K562 (cell line): ENCODE results near the gene SHROOM3. TPM values are rescaled to one million over a fixed set of nuclear protein-coding genes. Genes with fewer than 3 reads are reported as not detected.

Experiments used
- C11orf30 ChIP-seq: fragments of 450-650 bp; IDR thresholded peaks from 2 replicates; pipeline ENCODE4 v1.6.1; 2016; ENCODE audit warnings: low read depth, mild to moderate bottlenecking
- CBFA2T2 ChIP-seq: fragments of 450-650 bp; conservative IDR thresholded peaks from 2 replicates; pipeline ENCODE4 v1.6.1; 2017; ENCODE audit warnings: mild to moderate bottlenecking
- HEY1 ChIP-seq: fragments of 250-450 bp; sonication (Bioruptor Pico); IDR thresholded peaks from 2 replicates; pipeline ENCODE4 v1.5.0; 2020; ENCODE audit warnings: mild to moderate bottlenecking, moderate library complexity, borderline replicate concordance
- JUN ChIP-seq, 2 experiments: sonication (generic) in 1 of 2; formaldehyde crosslinking in 1 of 2; IDR thresholded peaks; 2 replicates each; pipeline versions ENCODE4 v1.6.1 to v1.8.0; 2012 to 2022; ENCODE audit warnings: borderline replicate concordance in 2 of 2, mild to moderate bottlenecking in 2 of 2, improper control_type of control experiment in 1 of 2, low read depth in 1 of 2, low read length in 1 of 2, missing genetic modification reagents in 1 of 2
- LCOR ChIP-seq: sonication (generic); formaldehyde crosslinking; IDR thresholded peaks from 2 replicates; pipeline ENCODE4 v1.8.0; 2022; ENCODE audit warnings: mild to moderate bottlenecking, missing genetic modification reagents
- MCM2 ChIP-seq: fragments of 450-650 bp; IDR thresholded peaks from 2 replicates; pipeline ENCODE4 v1.6.1; 2017; ENCODE audit warnings: low read depth, mild to moderate bottlenecking
- MYC ChIP-seq, 2 experiments: fragments of 250-450 bp in 1 of 2; sonication (Bioruptor Pico) in 1 of 2; IDR thresholded peaks; 2 replicates each; pipeline versions ENCODE4 v1.5.1 to v1.6.1; 2012 to 2021; ENCODE audit warnings: low read depth in 2 of 2, borderline replicate concordance in 1 of 2, improper control_type of control experiment in 1 of 2, low read length in 1 of 2, mild to moderate bottlenecking in 1 of 2, moderate library complexity in 1 of 2
- PHTF2 ChIP-seq: fragments of 250-450 bp; sonication (Bioruptor Pico); IDR thresholded peaks from 2 replicates; pipeline ENCODE4 v1.5.0; 2021; ENCODE audit warnings: mild to moderate bottlenecking
- SPI1 ChIP-seq: IDR thresholded peaks from 2 replicates; pipeline ENCODE4 v1.6.1; 2011; ENCODE audit warnings: low read depth, low read length, control low read depth, borderline replicate concordance
- TBP ChIP-seq: optimal IDR thresholded peaks from 2 replicates; pipeline ENCODE3; 2011; ENCODE audit warnings: low read depth, low read length, improper control_type of control experiment
- TCF3 ChIP-seq: sonication (generic); formaldehyde crosslinking; IDR thresholded peaks from 2 replicates; pipeline ENCODE4 v1.4.0; 2020; ENCODE audit warnings: mild to moderate bottlenecking, missing genetic modification reagents
- ZNF316 ChIP-seq: fragments of 450-650 bp; IDR thresholded peaks from 2 replicates; pipeline ENCODE4 v1.6.1; 2016
- polyA plus RNA-seq, 8 experiments: library from polyadenylated mRNA; depleted of rRNA in 4 of 8; stranded (reverse) in 5 of 8; unstranded in 3 of 8; fragments of >200 nt; fragmentation: Nextera tagmentation in 2 of 8; fragmentation: Illumina TruSeq in 1 of 8; extraction: Ambion mirVana in 2 of 8; extraction: Trizol in 1 of 8; gene quantifications; 2 replicates each; pipeline versions ENCODE4 v1.2.1 to v1.2.3, GENCODE V29; 2011 to 2014; ENCODE audit warnings: inconsistent platforms in 1 of 8, missing spikeins in 1 of 8
- total RNA-seq, 7 experiments: library from RNA; depleted of rRNA in 6 of 7; stranded (reverse); fragments of >200 nt in 6 of 7; fragmentation: Illumina TruSeq in 2 of 7; extraction: Trizol in 2 of 7; gene quantifications; 2 replicates each; pipeline versions ENCODE4 v1.2.1 to v1.2.3, GENCODE V29; 2011 to 2021; ENCODE audit warnings: low replicate concordance in 1 of 7
- TF ChIP-seq, protein P1 (sequence below), 2 experiments: fragments of 450-650 bp; IDR thresholded peaks; 2 replicates each; pipeline ENCODE4 v1.6.1; 2016; ENCODE audit warnings: mild to moderate bottlenecking in 2 of 2, borderline replicate concordance in 1 of 2, low read depth in 1 of 2, moderate library complexity in 1 of 2
- TF ChIP-seq, protein P2 (sequence below): sonication (generic); formaldehyde crosslinking; IDR thresholded peaks from 2 replicates; pipeline ENCODE4 v1.8.1; 2023; ENCODE audit warnings: mild to moderate bottlenecking, missing genetic modification reagents
- TF ChIP-seq, protein P3 (sequence below): fragments of 450-650 bp; IDR thresholded peaks from 2 replicates; pipeline ENCODE4 v1.7.0; 2016; ENCODE audit warnings: borderline replicate concordance

Gene SHROOM3
- total and polyA plus RNA-seq, 9 of the 15 experiments (the other 6 are each of a cell fraction or from before 2014, with no cell fraction given) = 0.01 to 0.07 TPM; not detected in 7

DNA sequence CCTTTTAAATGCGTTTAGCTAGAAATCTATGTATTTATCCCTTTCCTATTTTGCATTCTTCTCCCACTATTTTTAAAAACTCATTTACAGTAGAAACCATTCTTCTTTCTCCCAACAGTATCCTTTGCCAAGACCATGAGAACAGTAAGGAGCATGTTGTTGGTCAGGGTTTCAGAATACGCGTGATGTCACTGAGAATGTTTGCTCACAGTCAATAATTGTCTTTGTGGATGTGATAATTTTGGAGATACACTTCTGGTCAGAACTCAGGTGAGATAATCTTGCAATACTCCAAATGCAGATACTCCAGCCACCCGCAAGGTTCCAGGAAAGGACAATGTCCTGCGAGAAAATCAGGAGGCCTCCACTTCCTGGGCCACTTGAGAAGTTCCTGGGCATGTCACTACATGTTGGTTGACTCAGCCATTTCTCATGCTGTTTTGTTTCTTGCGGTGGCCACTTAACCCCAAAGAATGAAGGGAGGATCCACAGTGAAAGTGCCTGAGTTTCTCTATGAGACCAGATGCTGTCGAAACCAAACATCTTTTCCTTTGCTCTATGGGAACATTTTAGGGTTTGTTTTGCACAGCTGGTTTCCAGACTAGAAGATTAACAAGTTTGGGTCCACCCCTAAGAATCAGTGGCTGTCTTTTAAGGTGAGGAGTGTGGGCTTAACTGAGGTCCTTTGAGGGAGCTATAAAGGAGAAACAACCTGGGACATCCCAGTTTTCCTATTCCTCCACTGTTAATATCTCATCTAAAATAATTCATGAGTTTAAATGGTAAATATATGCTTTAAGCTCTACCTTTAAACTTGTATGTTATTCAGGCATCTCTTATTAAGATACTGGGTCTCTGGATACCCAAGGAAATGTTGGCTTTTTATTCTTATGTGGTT is 346.9 kb downstream of the SHROOM3 start (continued):
- TF ChIP-seq, protein P1, sequence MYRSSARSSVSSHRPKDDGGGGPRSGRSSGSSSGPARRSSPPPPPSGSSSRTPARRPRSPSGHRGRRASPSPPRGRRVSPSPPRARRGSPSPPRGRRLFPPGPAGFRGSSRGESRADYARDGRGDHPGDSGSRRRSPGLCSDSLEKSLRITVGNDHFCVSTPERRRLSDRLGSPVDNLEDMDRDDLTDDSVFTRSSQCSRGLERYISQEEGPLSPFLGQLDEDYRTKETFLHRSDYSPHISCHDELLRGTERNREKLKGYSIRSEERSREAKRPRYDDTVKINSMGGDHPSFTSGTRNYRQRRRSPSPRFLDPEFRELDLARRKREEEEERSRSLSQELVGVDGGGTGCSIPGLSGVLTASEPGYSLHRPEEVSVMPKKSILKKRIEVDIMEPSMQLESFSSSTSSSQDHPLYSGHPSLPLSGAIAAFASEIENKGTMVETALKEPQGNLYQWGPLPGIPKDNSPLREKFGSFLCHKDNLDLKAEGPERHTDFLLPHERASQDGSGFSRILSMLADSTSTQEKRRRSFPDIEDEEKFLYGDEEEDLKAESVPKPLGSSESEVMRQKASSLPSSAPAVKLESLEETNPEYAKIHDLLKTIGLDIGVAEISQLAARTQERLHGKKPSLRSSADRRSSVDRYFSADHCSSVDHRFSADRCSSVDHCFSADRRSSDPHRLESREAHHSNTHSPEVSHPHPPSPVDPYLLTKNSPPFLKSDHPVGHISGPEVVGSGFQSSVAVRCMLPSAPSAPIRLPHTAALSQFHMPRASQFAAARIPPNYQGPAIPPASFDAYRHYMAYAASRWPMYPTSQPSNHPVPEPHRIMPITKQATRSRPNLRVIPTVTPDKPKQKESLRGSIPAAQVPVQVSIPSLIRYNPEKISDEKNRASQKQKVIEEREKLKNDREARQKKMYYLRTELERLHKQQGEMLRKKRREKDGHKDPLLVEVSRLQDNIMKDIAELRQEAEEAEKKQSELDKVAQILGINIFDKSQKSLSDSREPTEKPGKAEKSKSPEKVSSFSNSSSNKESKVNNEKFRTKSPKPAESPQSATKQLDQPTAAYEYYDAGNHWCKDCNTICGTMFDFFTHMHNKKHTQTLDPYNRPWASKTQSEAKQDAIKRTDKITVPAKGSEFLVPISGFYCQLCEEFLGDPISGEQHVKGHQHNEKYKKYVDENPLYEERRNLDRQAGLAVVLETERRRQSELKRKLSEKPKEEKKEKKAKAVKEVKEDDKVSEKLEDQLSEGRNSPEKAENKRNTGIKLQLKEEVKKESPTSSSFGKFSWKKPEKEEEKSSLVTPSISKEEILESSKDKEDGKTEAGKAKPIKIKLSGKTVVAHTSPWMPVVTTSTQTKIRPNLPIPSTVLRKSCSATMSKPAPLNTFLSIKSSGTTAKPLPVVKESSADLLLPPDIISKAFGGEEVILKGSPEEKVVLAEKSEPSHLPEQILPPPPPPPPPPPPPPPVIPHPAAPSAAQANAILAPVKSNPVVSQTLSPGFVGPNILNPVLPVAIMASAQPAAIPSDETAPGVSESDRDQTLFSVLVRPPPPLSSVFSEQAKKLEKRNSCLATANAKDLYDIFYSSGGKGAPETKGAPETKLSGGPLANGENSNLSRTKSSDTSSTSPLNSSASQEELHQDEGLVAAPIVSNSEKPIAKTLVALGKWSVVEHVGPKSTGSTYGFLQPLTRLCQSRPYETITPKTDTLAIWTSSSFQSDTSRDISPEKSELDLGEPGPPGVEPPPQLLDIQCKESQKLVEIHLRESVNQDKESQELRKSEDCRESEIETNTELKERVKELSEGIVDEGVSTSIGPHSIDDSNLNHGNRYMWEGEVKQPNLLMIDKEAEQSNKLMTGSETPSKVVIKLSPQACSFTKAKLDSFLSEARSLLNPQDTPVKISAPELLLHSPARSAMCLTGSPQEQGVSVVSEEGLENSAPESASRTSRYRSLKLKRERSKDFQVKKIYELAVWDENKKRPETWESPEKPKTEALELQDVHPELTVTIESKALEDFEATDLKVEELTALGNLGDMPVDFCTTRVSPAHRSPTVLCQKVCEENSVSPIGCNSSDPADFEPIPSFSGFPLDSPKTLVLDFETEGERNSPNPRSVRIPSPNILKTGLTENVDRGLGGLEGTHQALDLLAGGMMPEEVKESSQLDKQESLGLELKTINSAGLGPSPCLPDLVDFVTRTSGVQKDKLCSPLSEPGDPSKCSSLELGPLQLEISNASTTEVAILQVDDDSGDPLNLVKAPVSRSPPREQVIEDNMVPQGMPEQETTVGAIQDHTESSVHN (IDR thresholded peaks at IDR 0.05; ENCODE audit: borderline replicate concordance in 1 of 2, low read depth in 1 of 2) = no peak
- no peak for TF ChIP-seq ZNF316
- no peak for TF ChIP-seq LCOR (CRISPR knock-in tag)
- TF ChIP-seq CBFA2T2 = no peak
- no peak for TF ChIP-seq JUN (IDR thresholded peaks at IDR 0.05; ENCODE audit: borderline replicate concordance, low read depth, low read length)
- TF ChIP-seq JUN (CRISPR knock-in tag; IDR thresholded peaks at IDR 0.05; ENCODE audit: borderline replicate concordance) = no peak
- no peak for TF ChIP-seq HEY1 (CRISPR knock-in tag)
- TF ChIP-seq SPI1 = no peak
- TF ChIP-seq, protein P2, sequence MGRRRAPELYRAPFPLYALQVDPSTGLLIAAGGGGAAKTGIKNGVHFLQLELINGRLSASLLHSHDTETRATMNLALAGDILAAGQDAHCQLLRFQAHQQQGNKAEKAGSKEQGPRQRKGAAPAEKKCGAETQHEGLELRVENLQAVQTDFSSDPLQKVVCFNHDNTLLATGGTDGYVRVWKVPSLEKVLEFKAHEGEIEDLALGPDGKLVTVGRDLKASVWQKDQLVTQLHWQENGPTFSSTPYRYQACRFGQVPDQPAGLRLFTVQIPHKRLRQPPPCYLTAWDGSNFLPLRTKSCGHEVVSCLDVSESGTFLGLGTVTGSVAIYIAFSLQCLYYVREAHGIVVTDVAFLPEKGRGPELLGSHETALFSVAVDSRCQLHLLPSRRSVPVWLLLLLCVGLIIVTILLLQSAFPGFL (CRISPR knock-in tag) = no peak
- no peak for TF ChIP-seq MCM2
- no peak for TF ChIP-seq PHTF2 (CRISPR knock-in tag)
- TF ChIP-seq C11orf30 = peak; percentile 18; the same call in 1 of the 2 replicates
- TF ChIP-seq TBP = no peak
- no peak for TF ChIP-seq MYC (IDR thresholded peaks at IDR 0.05; ENCODE audit: low read depth, low read length)
- no peak for TF ChIP-seq MYC (CRISPR knock-in tag; IDR thresholded peaks at IDR 0.05; ENCODE audit: borderline replicate concordance, low read depth)
- TF ChIP-seq, protein P3, sequence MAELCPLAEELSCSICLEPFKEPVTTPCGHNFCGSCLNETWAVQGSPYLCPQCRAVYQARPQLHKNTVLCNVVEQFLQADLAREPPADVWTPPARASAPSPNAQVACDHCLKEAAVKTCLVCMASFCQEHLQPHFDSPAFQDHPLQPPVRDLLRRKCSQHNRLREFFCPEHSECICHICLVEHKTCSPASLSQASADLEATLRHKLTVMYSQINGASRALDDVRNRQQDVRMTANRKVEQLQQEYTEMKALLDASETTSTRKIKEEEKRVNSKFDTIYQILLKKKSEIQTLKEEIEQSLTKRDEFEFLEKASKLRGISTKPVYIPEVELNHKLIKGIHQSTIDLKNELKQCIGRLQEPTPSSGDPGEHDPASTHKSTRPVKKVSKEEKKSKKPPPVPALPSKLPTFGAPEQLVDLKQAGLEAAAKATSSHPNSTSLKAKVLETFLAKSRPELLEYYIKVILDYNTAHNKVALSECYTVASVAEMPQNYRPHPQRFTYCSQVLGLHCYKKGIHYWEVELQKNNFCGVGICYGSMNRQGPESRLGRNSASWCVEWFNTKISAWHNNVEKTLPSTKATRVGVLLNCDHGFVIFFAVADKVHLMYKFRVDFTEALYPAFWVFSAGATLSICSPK = no peak
- peak; percentile 61 for TF ChIP-seq TCF3 (CRISPR knock-in tag)
